Gastroesophageal sphincter (tissue), 4 donors: ENCODE results near the gene WDR33. TPM values are rescaled to one million over a fixed set of nuclear protein-coding genes. Genes with fewer than 3 reads are reported as not detected.

Experiments
- ATAC-seq: fragments of 150-250 bp; one replicate; pipeline ENCODE4 v1.9.1; 2016; ENCODE audit warnings: mild to moderate bottlenecking, moderate library complexity
- H3K27ac ChIP-seq, 4 donors: fragments of 200-600 bp; sonication (generic) in 3 of 4; 1 replicate in 3 of 4; 2 replicates in 1 of 4; pipeline ENCODE4 v1.5.1; 2016 to 2019
- H3K27me3 ChIP-seq: fragments of 200-600 bp; sonication (generic); one replicate; pipeline ENCODE4 v1.5.1; 2019
- H3K36me3 ChIP-seq, 2 donors: fragments of 200-600 bp; sonication (generic); one replicate each; pipeline ENCODE4 v1.5.1; 2019; ENCODE audit warnings: control low read depth in 1 of 2
- H3K4me1 ChIP-seq, 3 donors: fragments of 200-600 bp; sonication (generic); 1 replicate in 2 of 3; 2 replicates in 1 of 3; pipeline ENCODE4 v1.5.1; 2016 to 2019; ENCODE audit warnings: control low read depth in 2 of 3
- H3K4me3 ChIP-seq, 2 donors: fragments of 200-600 bp; sonication (generic); one replicate each; pipeline ENCODE4 v1.5.1; 2019; ENCODE audit warnings: mild to moderate bottlenecking in 1 of 2, moderate library complexity in 1 of 2
- H3K9me3 ChIP-seq, 3 donors: fragments of 200-600 bp; sonication (generic); one replicate each; pipeline ENCODE4 v1.5.1; 2017 to 2019; ENCODE audit warnings: control low read depth in 2 of 3
- CTCF ChIP-seq, 4 experiments: fragments of 200-600 bp in 2 of 4; fragments of 450-650 bp in 2 of 4; sonication (generic) in 1 of 4; IDR thresholded peaks; one replicate each; pipeline ENCODE4 v1.5.1; 2017 to 2019; ENCODE audit warnings: antibody characterized with exemption in 4 of 4, mild to moderate bottlenecking in 2 of 4, moderate library complexity in 2 of 4
- EP300 ChIP-seq: sonication (generic); formaldehyde crosslinking; IDR thresholded peaks from one replicate; pipeline ENCODE4 v1.6.1; 2017; ENCODE audit warnings: antibody characterized with exemption, mild to moderate bottlenecking
- POLR2A ChIP-seq, 2 donors: fragments of 450-650 bp; IDR thresholded peaks; one replicate each; pipeline ENCODE4 v1.6.1; 2017; ENCODE audit warnings: antibody characterized with exemption in 2 of 2, mild to moderate bottlenecking in 2 of 2, moderate library complexity in 1 of 2
- POLR2AphosphoS5 ChIP-seq: sonication (generic); formaldehyde crosslinking; IDR thresholded peaks from one replicate; pipeline ENCODE4 v1.6.1; 2017; ENCODE audit warnings: antibody characterized with exemption
- WGBS, 2 donors: methylation state at CpG; one replicate each; pipeline ENCODE4 v1.1.5; 2018; ENCODE audit warnings: low coverage in 1 of 2; 5-methylcytosine and 5-hydroxymethylcytosine counted together
- total RNA-seq, 4 donors: library from RNA; depleted of rRNA; stranded (reverse); fragments of >200 nt; gene quantifications; one replicate each; pipeline ENCODE4 v1.1.0, GENCODE V29; 2016

WDR33 gene
- total RNA-seq, 4 donors from 2014 or later: 34.9 to 64.6 (median 43.2) TPM

GRCh38 chr2:127665267-127665893 lies 145.6 kb downstream of the WDR33 start:
- no peaks in the 10 kb centered on the region for H3K9me3 ChIP-seq
- peak overlapping the region in 1 of 2 donors; percentile 54 for H3K4me3 ChIP-seq
- ATAC-seq: no peak
- H3K4me1 ChIP-seq: peaks cover 8 to 86% (median 46%) of the 10 kb centered on the region in 3 donors
- TF ChIP-seq EP300: no peak
- no peak for TF ChIP-seq POLR2A (IDR thresholded peaks at IDR 0.05)
- no peak for TF ChIP-seq POLR2AphosphoS5
- TF ChIP-seq CTCF (IDR thresholded peaks at IDR 0.05): no peak
- no peaks in the 10 kb centered on the region for H3K27me3 ChIP-seq
- H3K27ac ChIP-seq: peak overlapping the region; percentile 70 to 98 (median 82)
- WGBS, 2 donors: 48 to 53% methylated on average over 6 to 7 of the region's 8 CpGs
- H3K36me3 ChIP-seq: peaks cover 0 to 6% of the 10 kb centered on the region in 2 donors

- WGBS, 2 donors: 27 to 60% methylated on average over 3 of the region's 6 CpGs
- H3K4me3 ChIP-seq: peak overlapping the region; percentile 2 to 54
- ATAC-seq: no peak
- peaks cover 0 to 9% of the 10 kb centered on the region in 2 donors for H3K36me3 ChIP-seq
- H3K9me3 ChIP-seq: no peaks in the 10 kb centered on the region
- TF ChIP-seq CTCF (IDR thresholded peaks at IDR 0.05) (no peak), POLR2AphosphoS5 (no peak), EP300 (no peak), POLR2A (IDR thresholded peaks at IDR 0.05) (no peak)
- peaks cover 8 to 86% (median 47%) of the 10 kb centered on the region in 3 donors for H3K4me1 ChIP-seq
- peak overlapping the region; percentile 70 to 98 (median 82) for H3K27ac ChIP-seq
- H3K27me3 ChIP-seq: no peaks in the 10 kb centered on the region
Observed at GRCh38 chr2:127664895-127665225, 146.1 kb downstream of the WDR33 start.

DNA sequence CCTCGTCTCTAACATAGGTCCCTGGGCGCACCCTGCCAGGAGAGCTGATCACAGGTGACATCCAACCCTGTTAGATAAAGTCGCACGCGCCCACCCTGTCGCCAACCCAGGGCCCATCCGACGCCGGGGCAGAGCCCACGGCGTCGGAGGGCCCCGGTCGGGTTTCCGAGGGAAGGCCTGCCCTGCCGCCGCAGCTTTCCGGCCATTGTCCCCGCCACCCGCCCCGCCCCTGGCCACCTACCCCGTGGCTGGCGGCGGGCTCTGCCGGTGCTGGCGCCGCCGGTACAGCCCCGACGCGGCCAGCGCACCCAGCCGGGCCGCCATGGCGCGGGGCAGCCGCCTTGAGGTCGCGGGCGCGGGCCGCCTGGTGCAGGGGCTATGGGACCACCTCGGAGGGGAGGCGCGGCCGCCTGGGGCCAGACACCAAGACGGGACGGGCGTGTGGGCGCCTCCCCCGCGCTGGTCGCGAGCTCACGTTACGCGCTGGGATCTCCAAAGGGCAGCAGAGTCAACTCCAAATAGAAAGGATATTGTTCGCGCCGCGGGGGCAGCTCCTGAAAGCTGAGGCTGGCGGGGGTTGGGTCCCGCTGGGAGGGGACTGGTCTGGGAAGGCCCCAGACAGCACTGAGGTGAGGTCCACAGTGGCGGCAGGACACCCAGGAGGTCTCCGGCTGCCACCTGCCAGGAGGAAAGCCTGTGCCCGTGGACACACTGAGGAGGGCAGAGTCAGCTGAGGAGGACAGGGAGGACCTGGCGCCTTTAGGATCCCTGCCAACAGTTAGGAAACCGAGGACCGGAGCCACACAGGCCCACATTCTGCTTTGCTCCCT lies 146.7 kb downstream of the WDR33 start:
- H3K27ac ChIP-seq: peak overlapping the region; percentile 70 to 98 (median 82)
- WGBS, 2 donors: 0% methylated on average over 1 of the region's 69 CpGs; no CpG with 5 or more reads in 1 of the 2 donors
- ATAC-seq: no peak

DNA sequence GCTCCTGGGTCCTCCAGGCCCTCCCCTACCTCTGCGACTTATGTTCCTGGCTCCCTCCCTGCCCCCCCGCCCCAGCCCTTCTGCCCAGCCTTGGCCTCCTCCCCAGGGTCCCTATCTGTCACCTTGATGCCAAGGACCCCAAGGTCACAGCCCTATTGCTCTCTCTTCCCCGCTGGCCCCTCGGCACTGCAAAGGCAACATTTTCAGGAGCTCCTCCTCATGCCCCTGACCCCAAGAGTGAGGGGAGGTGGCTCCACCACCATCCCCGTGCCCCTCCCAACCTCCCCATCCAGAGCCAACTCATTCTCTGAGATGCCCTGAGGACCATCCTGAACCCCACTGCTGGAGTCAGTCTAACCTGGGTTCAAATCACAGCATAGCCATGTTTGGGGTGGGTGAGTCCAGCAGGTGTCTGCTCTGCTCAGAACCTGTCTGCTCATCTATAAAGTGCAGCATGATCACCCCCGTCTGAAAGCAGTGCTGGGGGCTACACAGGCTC lies 147.4 kb downstream of the WDR33 start:
- H3K4me1 ChIP-seq: peaks cover 10 to 86% (median 60%) of the 10 kb centered on the region in 3 donors
- 40 to 70% methylated on average over 1 to 3 of the region's 6 CpGs for WGBS, 2 donors
- H3K36me3 ChIP-seq: peaks cover 0 to 9% of the 10 kb centered on the region in 2 donors
- H3K27ac ChIP-seq: peak overlapping the region; percentile 70 to 98 (median 82)
- no peak for ATAC-seq
- peak overlapping the region; percentile 2 to 54 for H3K4me3 ChIP-seq
- no peaks in the 10 kb centered on the region for H3K27me3 ChIP-seq
- no peak for TF ChIP-seq CTCF (IDR thresholded peaks at IDR 0.05)
- TF ChIP-seq POLR2AphosphoS5: no peak
- TF ChIP-seq EP300: no peak
- no peak for TF ChIP-seq POLR2A (IDR thresholded peaks at IDR 0.05)
- no peaks in the 10 kb centered on the region for H3K9me3 ChIP-seq

More for the DNA sequence above, 146.7 kb downstream of the WDR33 start:
- peak overlapping the region; percentile 2 to 54 for H3K4me3 ChIP-seq
- H3K9me3 ChIP-seq: no peaks in the 10 kb centered on the region
- peaks cover 0 to 9% of the 10 kb centered on the region in 2 donors for H3K36me3 ChIP-seq
- H3K4me1 ChIP-seq: peaks cover 10 to 86% (median 53%) of the 10 kb centered on the region in 3 donors
- peak in 1 of 2 donors; percentile 17 for TF ChIP-seq POLR2A (IDR thresholded peaks at IDR 0.05)
- TF ChIP-seq CTCF (IDR thresholded peaks at IDR 0.05): no peak
- no peak for TF ChIP-seq POLR2AphosphoS5
- TF ChIP-seq EP300: no peak
- no peaks in the 10 kb centered on the region for H3K27me3 ChIP-seq
